ENCODE measurements around the gene HIPK2.

The HIPK2 gene

DNA sequence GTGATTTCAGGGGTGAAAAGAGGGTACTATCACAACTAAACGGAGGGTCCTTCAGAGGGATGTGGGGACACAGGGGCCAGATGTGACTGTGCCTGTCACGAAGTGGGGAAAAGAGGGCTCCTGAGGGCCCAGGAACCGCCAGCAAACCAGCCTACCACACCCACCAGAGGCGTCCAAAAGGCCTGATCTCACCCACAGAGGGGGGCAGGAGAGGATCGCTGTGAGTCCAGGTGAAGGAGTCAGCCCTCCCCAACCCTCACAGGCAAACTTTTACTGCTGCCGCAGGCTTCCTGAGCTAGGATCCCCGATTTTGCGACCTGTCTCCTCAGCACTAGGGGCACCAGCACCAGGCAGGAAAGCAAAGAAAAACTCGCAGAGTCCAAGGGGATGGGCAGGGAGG, 64.7 kb downstream of the HIPK2 start:
- DNase-seq (ENCODE audit: low spot score): no peak

DNA sequence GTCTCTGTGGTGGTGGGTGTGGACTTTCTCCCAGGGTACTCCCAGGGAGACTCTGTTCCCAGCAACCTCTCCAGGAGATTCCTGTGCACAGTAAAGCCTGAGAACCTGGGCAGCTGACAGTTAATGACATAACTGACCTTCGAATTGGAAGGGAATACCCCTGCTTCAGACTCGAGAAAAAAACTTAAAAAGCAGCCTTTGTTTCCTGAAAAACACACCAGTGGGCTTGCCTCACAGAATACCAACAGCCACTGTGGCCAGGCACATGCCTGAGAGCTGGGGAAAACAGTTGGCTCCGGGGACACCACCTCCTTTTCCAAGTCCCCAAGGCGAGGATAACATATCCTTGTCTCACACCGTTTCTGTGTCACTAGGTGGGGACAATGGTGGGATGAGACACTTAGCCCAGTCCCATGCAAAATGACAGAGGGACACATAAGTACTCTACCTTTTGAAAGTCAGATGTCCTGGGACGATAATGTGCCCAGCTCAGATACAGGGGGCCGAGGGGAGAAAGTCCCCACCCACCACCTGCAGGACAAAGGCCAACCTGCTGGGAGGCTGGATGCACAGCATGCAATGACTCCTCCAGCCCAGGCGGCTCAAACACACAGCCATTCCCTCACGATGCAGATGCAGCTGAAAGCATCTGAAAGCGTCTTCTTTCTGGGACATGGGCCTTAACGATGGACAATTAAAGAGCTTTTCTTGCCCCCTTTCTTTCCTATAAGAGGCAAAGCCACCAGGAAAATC, 65.6 kb downstream of the HIPK2 start:
- DNase-seq (ENCODE audit: low spot score): no peak

DNA sequence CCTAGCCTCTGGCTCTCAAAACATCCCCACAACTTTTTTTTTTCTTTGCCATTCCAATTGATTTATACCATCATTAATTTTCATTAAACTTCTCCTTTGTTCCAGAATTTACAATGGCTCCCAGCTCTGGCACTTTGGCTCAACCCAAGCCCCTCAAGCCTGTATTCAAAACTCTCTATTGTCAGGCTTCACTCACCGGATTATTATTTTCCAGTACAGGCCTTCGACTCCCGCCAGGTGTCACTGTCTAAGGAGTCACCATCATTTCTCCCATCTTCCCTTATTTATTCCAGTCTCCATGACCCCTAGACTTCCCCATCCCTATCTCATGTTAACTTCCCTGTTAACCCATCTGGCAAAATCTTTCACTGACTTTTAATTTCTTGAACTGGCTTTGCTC, 67.8 kb downstream of the HIPK2 start:
- DNase-seq (ENCODE audit: low spot score): no peak

DNA sequence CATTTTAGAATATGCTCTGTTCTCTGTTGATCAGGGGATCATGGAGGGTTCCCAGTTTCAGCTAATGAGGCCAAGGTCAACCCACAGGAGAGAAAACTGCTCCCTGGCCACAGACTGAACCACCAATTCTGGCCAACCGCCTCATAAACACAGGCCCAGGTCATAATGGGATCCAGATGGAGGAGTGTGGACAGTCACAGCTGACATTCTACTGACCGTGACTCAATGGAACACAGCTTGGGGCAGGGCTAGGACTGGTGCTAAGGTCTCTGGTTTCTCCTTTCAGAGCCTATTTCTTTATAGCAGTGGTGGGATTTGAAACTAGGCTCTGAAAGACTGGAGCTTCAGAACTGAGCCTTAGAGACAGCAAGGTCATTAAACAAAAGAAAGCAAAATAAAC, 68.3 kb downstream of the HIPK2 start:
- no peak for DNase-seq (ENCODE audit: low spot score)

DNA sequence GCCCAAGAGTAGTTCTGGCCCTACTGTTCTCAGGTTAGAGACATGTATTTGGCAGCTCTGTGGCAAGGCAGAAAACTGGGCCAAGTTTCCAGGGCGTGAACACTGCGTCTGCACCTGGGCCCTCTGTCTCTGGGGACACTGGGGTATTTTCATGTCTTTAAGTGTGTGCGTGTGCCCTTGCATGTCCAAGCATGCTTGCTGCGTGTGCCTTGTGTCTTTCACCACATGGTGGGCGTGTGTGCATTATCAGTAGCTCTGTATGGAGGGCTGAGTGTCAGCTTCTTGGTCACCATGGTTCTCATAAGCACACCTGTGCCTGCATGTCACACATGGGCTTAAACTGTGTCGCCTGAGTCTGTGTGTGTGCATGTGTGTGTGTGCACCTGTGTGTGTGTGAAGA, 69.3 kb downstream of the HIPK2 start:
- DNase-seq (ENCODE audit: low spot score): no peak

DNA sequence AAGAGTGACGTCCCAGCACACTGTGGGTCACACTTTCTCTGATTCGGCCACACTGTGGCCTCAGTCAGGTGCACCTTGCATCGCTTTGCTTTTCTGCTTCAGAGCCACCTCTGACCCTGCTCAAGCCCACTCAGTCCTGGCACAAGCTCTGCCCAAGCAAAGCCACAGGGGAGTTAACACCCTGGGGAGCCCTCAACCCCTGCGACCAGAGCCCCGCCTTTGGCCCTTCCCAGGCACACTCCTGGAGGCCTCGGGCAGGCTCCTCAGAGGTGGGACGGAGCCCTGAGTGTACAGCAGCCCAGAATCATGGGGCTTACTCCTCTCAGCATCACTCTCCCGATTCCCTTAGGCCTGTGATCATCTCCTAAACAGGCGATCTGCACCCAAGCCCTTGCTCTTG, 71.0 kb downstream of the HIPK2 start:
- DNase-seq (ENCODE audit: low spot score): no peak

DNA sequence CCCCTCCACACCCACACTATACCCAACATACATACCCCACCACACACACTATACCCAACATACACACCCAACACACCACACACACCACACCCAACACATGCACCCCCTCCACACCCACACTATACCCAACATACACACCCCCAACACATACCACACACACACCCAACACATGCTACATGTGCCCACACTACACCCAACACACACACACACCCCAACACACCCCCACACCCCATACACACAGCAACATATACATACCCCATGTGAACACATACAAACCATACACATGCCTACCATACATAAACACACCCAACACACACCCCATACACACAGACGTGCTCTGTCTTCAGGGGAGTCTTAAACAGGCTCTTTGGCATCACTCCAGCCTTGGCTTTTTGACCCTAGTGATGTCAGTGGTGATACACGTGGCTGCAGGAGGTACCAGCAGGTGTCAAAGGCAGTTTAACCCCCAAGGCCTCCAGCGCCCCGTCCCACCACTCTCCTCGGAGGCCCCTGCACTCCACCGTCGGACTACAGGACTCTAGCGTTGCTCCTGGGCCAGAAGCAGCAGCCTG, 73.4 kb downstream of the HIPK2 start:
- DNase-seq (ENCODE audit: low spot score): no peak

DNA sequence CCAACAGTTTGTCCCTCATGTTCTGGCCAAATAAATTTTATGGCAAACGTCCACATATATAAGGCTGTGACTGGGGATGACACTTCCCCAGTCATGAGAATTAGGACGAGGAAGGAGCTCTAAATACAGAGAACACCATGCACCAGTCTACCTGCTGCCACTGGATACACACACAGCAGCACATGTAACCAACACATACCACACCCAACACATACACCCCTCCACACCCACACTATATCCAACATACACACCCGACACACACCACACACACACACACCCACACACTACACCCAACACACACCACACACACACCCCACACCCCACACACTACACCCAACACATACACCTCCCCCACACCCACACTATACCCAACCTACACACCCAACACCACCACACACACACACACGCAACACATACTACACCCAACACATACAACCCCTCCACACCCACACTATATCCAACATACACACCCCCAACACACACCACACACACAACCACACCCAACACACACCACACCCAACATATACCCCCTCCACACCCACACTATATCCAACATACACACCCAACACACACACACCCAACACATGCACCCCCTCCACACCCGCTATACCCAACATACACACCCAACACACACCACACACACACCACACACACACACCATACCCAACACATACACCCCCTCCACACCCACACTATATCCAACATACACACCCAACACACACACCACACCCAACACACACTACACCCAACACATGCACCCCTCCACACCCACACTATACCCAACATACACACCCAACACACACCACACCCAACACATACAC, 74.1 kb downstream of the HIPK2 start:
- no peak for DNase-seq (ENCODE audit: low spot score)

DNA sequence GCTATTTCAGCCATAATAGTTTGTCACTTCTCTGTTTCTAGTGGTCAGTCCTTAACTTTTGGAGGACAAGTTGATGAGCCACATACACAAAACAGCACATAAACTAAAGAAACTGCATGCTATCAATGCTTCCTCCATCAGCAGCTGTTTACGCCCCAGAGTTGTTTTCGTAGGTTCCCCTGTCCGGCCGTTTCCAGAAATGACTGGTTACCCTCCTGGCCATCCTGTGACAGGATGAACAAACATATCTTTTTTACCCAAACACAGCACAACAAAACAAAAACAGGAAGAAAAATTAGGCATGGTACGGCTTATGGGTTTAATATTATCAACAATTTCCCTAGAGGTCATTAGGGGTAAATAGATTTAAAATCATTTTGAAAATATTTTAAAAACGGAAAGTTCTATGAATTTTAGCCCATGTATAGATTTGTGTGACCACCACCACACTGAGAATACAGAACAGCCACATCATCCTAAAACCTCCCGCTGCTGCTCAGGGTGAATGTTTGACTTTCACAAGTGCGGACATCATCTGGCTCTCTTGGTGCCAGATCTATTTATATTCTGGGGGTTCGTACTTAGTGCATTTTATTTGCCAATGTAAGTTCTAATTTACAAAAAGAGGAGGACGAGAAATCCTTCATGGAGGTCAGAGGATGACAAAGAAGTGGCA, 74.8 kb downstream of the HIPK2 start:
- no peak for DNase-seq (ENCODE audit: low spot score)

DNA sequence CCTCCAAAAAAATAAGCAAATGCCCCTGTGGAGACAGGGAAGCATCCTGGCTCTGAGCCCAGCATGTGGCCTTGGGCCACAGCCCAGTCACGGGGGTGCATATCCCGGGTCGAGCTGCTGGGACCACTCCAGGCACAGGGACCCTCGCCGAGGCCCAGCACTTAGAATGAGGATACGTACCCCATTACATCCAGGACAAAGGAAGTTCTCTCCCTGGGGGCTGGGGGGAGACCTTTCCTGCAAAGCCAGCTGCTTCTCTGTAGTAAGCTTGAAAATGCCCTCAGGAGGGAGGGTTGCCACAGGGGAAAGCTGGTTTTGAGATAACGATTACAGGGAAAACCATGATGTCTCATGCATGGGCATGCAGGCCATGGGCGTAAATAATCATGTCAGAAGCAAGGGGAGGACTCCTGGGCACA, 75.5 kb downstream of the HIPK2 start:
- no peak for DNase-seq (ENCODE audit: low spot score)

DNA sequence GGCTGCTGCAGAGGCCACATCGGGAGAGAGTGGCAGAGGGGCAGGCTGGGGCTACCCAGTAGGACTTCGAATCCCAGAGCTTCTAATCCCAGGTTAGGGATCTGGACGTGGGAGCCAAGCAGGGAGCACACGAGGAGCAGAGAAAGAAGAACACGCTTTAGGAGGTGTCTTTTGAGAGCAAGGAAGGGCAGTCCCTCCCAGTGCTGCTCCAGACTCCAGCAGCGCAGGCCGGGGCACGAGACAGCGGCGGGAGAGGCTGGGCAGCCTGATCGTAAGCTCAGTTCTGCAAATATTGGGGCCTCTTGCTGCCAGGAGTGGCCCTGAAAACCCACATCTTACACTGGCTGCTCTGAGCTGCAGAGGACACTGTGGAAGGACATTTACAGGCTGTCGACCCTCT, 75.9 kb downstream of the HIPK2 start:
- DNase-seq (ENCODE audit: low spot score): no peak

DNA sequence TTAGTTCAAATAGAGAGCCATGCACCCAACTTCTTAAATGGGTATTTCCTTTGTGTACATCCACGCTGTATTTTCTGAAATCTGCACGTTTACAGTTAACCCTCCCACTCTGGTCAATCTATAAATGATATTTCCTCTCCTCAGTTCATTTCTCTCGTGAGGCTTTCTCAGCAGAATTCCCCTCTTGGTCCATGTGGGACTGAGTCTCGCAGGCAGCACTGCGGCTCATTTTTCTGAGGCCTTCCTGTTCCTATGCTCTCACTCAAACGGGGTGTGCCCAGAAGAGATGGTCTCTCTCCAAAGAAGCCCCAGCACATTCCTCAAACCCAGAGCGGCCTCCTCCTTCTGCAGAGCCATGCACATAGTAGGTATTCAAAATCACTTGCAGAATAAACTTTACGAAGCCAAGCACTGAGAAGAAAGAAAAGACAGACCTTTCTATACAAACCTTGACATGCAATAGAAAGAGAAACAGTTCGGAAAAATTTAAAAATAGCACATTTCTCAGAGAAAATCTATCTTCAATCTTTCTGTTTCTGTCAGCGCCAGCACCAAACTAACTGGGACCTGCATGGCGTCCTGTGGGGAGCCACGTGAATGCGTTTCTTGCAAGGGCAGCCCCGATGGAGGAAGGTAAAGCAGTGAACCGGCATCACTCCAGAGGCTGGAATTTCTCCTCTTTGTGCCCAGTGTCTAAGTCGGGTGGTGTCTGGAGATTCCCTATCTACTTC, 77.1 kb downstream of the HIPK2 start:
- no peak for DNase-seq (ENCODE audit: low spot score)

DNA sequence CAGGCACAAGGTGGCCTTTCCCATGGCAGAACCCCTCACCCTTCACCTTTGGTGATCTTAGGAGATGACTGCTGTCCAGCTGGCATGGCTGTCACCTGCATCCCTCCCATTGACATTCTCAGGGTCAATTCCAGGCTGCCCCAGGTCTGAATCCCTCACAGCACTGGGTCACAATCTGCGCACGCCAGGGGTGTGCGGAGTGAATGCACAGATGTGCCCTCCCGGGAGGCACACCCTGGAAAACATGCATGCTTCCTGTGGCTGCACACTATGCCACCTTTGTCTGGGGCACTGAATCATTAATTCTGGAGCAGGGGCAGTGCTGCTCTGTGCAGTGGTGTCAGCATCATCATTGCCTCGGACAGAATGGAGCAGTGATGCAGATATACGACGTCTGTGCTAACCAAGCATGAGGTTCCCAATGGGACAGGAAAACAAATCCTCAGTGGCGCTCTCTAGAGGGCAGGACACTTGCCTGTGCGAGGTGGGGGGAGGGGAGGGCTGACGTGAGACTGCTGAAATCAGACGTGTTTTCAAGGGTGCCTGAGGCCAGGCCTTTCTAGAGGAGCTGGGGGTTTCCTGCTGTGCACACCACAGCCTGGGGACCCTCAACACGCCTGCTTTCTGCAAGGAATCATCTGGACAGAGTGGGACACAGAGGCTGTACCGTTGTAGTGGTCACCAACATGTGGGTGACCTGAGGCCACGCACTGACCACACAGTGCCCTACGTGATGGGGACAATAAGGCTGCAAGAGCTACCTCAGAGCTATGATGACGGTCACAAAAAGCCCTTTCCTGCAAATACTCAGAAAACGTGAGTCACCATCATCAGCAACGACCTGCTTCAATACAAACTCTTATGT, 77.9 kb downstream of the HIPK2 start:
- no peak for DNase-seq (ENCODE audit: low spot score)

DNA sequence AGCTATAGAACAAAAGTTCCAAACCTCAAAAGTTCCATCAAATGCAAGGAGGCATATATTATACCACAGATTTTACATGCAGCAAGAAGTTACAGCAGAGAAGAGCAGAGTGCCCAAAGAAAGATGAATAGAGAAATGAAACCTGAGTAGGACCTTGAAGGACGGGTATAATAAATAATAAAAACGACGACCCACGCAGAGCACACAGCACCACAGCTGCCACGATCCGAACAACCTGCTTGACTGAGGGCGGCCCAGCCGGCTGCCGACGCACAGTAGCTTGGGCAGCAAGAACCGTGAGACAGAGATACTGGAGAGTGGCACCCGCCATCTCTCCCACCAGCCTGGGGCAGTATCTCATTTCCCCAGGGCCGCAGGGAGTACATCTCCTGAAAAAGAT, 79.0 kb downstream of the HIPK2 start:
- DNase-seq (ENCODE audit: low spot score): no peak

DNA sequence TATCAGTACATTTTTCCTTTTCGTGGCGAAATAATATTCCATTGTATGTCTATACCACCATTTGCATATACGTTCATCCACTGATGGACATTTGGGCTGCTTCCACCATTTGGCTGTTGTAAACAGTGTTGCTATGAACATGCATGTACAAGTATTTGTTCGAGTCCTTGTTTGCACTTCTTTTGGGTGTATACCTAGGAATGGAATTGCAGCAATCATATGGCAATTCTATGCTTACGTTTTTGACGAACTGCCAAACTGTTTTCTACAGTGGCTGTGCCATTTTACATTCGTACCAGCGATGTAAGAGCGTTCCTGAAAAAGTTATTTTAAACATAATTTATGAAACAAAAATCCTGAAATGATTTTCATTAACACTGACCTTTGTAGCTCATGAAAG, 79.5 kb downstream of the HIPK2 start:
- no peak for DNase-seq (ENCODE audit: low spot score)

DNA sequence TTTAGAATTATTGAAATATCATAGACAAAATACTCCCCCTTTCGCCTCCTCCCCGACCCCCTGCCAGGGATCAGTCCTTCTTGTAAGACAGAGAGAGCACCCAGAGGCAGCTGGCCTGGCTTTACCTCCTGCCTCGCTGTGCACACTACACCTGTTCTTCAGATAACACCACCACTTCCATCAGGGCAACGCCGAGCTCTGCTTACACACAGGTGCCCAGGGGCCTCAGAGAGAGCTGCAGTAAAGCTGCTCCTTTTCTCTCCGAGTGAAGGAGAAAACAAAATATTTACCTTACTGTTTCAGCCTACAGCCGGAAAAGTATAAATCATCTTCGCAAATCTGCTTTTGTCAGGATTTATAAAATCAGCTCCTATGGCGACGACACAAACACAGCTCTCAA, 80.7 kb downstream of the HIPK2 start:
- no peak for DNase-seq (ENCODE audit: low spot score)

DNA sequence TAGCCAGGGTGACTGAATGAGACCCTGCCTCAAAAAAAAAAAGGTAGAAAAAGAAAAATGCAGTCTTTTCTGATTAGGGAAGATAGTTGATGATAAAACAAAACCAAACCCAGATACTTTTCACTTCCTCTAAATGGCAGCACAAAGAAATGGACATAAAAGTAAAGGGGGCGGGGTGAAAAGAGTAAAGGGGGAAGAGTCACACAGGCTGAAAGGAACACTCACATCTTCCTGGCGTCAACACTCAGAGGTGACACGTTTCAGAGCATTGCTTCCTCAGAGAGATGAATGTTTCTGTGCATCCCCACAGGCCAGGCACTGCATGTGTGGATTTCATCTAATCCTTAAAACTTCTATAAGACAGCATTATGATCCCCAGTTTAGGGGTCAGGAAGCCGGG, 81.2 kb downstream of the HIPK2 start:
- DNase-seq (ENCODE audit: low spot score): no peak

DNA sequence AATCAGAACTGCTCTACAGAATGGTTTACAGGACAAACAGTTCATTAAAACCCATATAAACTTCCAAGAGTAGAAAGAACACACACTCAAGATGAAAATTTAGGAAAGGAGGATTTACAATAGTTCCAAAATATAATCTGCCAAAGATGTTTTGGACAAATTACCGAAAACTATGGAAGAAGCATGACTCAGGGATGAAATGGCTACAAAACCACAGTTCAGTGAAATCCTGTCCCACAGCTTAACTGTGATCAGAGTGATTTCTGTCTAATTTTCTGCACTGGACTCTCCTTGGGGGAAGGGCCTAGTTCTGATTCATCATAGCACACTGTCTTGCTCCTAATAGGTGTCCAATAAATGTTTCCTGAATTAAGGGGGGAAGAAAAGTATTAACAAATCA, 82.2 kb downstream of the HIPK2 start:
- DNase-seq (ENCODE audit: low spot score): no peak

DNA sequence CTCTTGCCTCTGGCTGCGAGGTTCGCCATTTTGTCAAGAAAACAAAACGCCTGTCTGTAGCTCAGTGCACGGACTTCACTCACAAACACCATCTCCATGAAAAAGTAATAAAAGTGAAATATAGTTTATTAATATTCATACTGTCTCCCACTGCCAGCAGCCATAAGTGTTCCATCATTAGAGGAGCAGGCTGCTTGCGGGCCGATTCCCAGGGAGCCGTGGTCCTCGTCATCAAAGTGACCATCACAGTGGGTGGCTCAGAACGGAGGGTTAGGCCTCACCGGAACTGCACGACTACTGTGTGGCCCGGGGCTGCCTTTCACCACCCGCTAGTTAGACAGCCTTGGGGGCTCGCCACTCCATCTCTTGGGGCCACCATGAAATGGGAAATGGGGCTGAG, 82.7 kb downstream of the HIPK2 start:
- DNase-seq (ENCODE audit: low spot score): no peak

DNA sequence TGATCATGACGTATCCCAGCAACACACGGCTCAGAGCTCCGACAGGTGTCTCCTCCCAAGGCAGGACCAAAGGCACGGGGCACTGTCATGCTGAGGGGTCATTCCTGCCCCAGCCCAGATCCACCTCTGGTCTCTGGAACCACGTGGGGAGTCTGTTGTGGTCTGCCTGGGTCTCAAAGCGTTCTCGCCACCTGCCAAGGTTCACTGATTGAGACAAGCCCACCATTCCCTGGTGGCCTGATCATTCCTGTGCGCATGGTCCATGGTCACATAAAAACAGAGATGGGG, 83.5 kb downstream of the HIPK2 start:
- no peak for DNase-seq (ENCODE audit: low spot score)

DNA sequence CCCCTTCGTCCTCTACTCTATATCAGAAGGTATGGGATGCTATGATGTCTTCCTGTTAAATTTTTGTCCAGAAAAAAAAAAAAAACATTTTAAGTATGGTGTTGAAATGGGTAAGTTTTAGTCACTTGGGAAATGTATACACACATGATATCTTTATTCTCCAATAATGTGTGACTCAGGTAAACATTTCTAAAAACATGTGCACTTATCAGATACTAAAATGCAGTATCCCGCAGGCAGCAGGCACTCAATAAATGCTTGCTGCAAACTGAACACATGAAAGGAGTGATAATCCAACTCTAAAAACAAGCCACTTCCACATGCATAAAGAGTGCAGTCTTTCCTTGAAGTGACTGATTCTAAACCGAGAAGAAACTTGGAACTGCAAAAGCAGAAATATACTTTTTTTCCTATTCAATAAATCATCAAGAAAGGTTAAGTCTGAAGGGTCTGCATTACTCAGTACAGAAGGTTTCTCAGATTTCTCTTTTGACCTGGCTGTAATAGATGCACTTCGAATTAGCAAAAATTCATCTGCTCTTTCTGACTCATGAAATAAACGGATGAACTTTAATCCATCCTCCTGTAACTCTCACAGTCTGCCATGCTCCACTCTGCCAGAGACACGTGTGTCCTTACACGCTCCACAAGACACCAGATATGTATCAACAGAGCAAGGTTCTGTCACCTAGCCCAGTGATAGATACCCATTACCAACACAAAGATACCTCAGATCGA, 84.0 kb downstream of the HIPK2 start:
- DNase-seq (ENCODE audit: low spot score): no peak

All from COLO829 (cell line).